PC-3 (cell line): ENCODE measurements around the gene SLC43A1. TPM values are rescaled to one million over a fixed set of nuclear protein-coding genes. Genes with fewer than 3 reads are reported as not detected.

ENCODE experiments used
- ATAC-seq: fragments of 200-7000 bp; cut with Tn5 transposase; 2 replicates; pipeline ENCODE4 v1.9.1; 2020; ENCODE audit warnings: mild to moderate bottlenecking, moderate library complexity
- BruUV-seq: library from RNA; stranded (reverse); fragments of 400-500 nt; replicated peaks from 2 replicates; lab custom pipeline; 2021; lab: Mats Ljungman, UMichigan
- CTCF ChIA-PET: fragments of 300-600 bp; sonication (Branson Sonifier 250); formaldehyde crosslinking; loops from one replicate; lab custom pipeline; 2022; ENCODE audit warnings: antibody characterized with exemption; lab: Charles Lee
- POLR2A ChIA-PET: fragments of 300-600 bp; sonication (Branson Sonifier 250); formaldehyde crosslinking; loops from one replicate; lab custom pipeline; 2022; ENCODE audit warnings: antibody characterized with exemption; ENCODE audit not compliant: unreplicated experiment; lab: Charles Lee
- DNase-seq: peaks from one replicate; pipeline ENCODE4 v3.0.0-alpha.2; 2015
- H2AFZ ChIP-seq: fragments of 300-600 bp; sonication (generic); 2 replicates; pipeline ENCODE4 v1.6.0; 2016; ENCODE audit warnings: antibody characterized with exemption, low read length
- H3F3A ChIP-seq: fragments of 300-600 bp; sonication (generic); one replicate; pipeline ENCODE4 v1.6.0; 2017; ENCODE audit warnings: antibody characterized with exemption, low read length, control low read depth, mild to moderate bottlenecking; ENCODE audit not compliant: unreplicated experiment
- H3K27ac ChIP-seq: fragments of 300-600 bp; sonication (generic); 2 replicates; pipeline ENCODE4 v1.5.1; 2016; ENCODE audit warnings: mild to moderate bottlenecking, low read length
- H3K27me3 ChIP-seq: fragments of 300-600 bp; sonication (generic); 2 replicates; pipeline ENCODE4 v1.6.1; 2016; ENCODE audit warnings: low read length, mixed read lengths
- H3K36me3 ChIP-seq: fragments of 300-600 bp; sonication (generic); 2 replicates; pipeline ENCODE4 v1.6.1; 2016; ENCODE audit warnings: low read depth, mixed run types, low read length, mixed read lengths
- H3K4me1 ChIP-seq: fragments of 300-600 bp; sonication (generic); 2 replicates; pipeline ENCODE4 v1.5.1; 2016; ENCODE audit warnings: low read length; ENCODE audit not compliant: insufficient read depth
- H3K4me2 ChIP-seq: fragments of 300-600 bp; sonication (generic); 2 replicates; pipeline ENCODE4 v1.6.0; 2016; ENCODE audit warnings: low read length
- H3K4me3 ChIP-seq: fragments of 300-600 bp; sonication (generic); 2 replicates; pipeline ENCODE4 v1.5.1; 2016; ENCODE audit warnings: mild to moderate bottlenecking, low read length, mixed read lengths
- H3K79me2 ChIP-seq: fragments of 300-600 bp; sonication (generic); 2 replicates; pipeline ENCODE4 v1.6.1; 2017; ENCODE audit warnings: low read length, mixed read lengths
- H3K9ac ChIP-seq: fragments of 300-600 bp; sonication (generic); 2 replicates; pipeline ENCODE4 v1.6.0; 2016; ENCODE audit warnings: mild to moderate bottlenecking, low read length
- H3K9me2 ChIP-seq: fragments of 300-600 bp; sonication (generic); replicated peaks from 2 replicates; pipeline ENCODE4 v1.6.1; 2016; ENCODE audit warnings: mixed run types, low read length, mixed read lengths
- H3K9me3 ChIP-seq: fragments of 300-600 bp; sonication (generic); 2 replicates; pipeline ENCODE4 v1.6.1; 2016; ENCODE audit warnings: low read length, mixed read lengths
- H4K20me1 ChIP-seq: fragments of 300-600 bp; sonication (generic); 2 replicates; pipeline ENCODE4 v1.6.1; 2016; ENCODE audit warnings: low read length, mixed read lengths
- CTCF ChIP-seq: fragments of 300-600 bp; sonication (generic); conservative IDR thresholded peaks from 2 replicates; pipeline ENCODE4 v1.5.1; 2017; ENCODE audit warnings: antibody characterized with exemption, low read depth, mild to moderate bottlenecking, low read length
- EZH2 ChIP-seq: fragments of 300-600 bp; sonication (generic); IDR thresholded peaks from one replicate; pipeline ENCODE4 v1.6.1; 2017; ENCODE audit warnings: antibody characterized with exemption, mild to moderate bottlenecking, low read length; ENCODE audit not compliant: unreplicated experiment
- EZH2phosphoT487 ChIP-seq: fragments of 300-600 bp; sonication (generic); IDR thresholded peaks from 2 replicates; pipeline ENCODE4 v1.6.1; 2018; ENCODE audit warnings: mild to moderate bottlenecking, antibody characterized with exemption, low read length, borderline replicate concordance
- intact Hi-C: fragments of 100-400 bp; cut with micrococcal nuclease; formaldehyde crosslinking; loops from 2 replicates; pipeline ENCODE4 v1.9.0; 2023
- total RNA-seq: library from RNA; depleted of rRNA; stranded (reverse); fragments of >200 nt; gene quantifications from 2 replicates; pipeline ENCODE4 v1.2.3, GENCODE V29; 2014

Gene SLC43A1
- total RNA-seq, 1 experiment from 2014 or later = 12.4 TPM

DNA sequence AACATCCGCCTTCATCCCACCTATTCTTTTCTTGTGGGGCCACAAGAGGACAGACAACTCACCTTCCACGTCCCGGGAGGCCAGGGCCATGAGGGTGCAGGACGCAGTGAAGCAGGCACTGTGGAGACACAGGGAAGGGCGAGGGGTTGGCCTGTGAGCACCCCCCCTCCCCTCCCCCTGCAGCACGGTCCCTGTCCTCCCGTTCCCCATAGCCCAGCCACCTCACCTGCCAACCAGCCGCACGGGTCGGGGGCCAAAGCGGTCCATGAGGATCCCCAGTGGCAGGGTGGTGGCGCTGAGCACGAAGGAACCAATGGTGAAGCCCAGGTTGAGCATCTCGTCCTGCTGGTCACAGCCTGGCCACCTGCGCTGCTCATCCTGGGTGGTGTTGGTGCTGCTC, 14.6 kb downstream of the SLC43A1 start:
- H3K9me2 ChIP-seq = no peaks in the 10 kb centered on the region
- H3K79me2 ChIP-seq = no peaks in the 10 kb centered on the region
- no peak for TF ChIP-seq EZH2phosphoT487
- TF ChIP-seq EZH2 = no peak
- no peak for TF ChIP-seq CTCF
- H3K4me2 ChIP-seq = no peak overlapping the region
- H3F3A ChIP-seq = no peaks in the 10 kb centered on the region
- peaks cover 9% of the 10 kb centered on the region; the same call in 1 of the 2 replicates for H3K4me1 ChIP-seq
- no peak overlapping the region for H3K4me3 ChIP-seq
- intact Hi-C loops = no loop called here
- H3K27ac ChIP-seq = no peak overlapping the region
- POLR2A ChIA-PET = no interaction called here
- BruUV-seq = no TSS peak
- no peak overlapping the region for H2AFZ ChIP-seq
- DNase-seq = no peak
- CTCF ChIA-PET = no interaction called here
- no peaks in the 10 kb centered on the region for H3K9me3 ChIP-seq
- no peaks in the 10 kb centered on the region for H3K27me3 ChIP-seq
- no peak for ATAC-seq
- H3K36me3 ChIP-seq = no peaks in the 10 kb centered on the region
- no peak overlapping the region for H3K9ac ChIP-seq
- H4K20me1 ChIP-seq = no peaks in the 10 kb centered on the region

DNA sequence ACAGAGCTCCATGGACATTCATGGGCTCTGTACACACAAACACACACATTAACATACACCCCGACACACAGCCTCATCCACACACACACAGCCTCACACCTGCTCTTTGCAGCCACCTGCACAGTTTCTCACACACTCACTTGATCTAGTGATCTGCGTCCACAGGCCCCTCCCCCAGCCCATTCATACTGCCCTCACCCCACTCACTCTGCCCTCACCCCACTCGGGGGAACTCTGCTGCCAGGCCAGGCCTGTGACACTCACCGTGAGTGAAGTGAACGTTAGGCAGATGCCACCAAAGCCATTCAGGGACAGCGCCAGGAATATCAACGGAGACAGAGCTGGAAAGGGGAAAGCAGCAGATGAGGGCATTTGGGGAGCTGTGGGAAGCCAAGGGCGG, 15.0 kb downstream of the SLC43A1 start:
- DNase-seq (no peak), ATAC-seq (no peak)
- no peaks in the 10 kb centered on the region for H3F3A ChIP-seq
- H3K79me2 ChIP-seq = no peaks in the 10 kb centered on the region
- no peak overlapping the region for H3K9ac ChIP-seq
- CTCF ChIA-PET = no interaction called here
- no peak for TF ChIP-seq EZH2phosphoT487
- TF ChIP-seq CTCF = no peak
- TF ChIP-seq EZH2 = no peak
- H3K4me2 ChIP-seq = no peak overlapping the region
- H3K27ac ChIP-seq = no peak overlapping the region
- H3K36me3 ChIP-seq = no peaks in the 10 kb centered on the region
- H4K20me1 ChIP-seq = no peaks in the 10 kb centered on the region
- peaks cover 9% of the 10 kb centered on the region; the same call in 1 of the 2 replicates for H3K4me1 ChIP-seq
- no peak overlapping the region for H2AFZ ChIP-seq
- intact Hi-C loops = no loop called here
- no peaks in the 10 kb centered on the region for H3K27me3 ChIP-seq
- BruUV-seq = no TSS peak
- H3K9me2 ChIP-seq = no peaks in the 10 kb centered on the region
- H3K4me3 ChIP-seq = no peak overlapping the region
- POLR2A ChIA-PET = no interaction called here
- no peaks in the 10 kb centered on the region for H3K9me3 ChIP-seq

DNA sequence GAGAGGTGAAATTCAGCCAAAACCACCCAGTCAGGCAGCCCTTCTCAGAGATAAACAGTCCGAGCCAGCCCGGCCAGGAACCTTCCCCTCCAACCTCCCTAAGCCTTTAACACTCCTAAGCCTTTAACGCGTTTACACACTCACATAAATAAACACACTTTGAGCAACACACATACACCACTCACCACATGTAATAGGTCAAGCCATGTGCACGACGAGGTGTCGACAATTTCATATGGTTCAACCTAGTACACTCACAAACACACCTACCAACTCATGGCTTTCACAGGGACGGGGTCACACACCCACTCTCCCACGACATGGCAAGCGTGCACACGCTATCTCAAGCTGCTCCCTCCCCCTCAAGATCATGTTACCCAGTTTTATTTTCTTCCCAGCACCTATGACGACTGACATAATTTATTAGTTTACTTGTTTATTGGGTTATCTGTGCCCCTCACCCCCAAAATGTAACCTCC, 15.5 kb downstream of the SLC43A1 start:
- Histone ChIP-seq H3F3A (no peaks in the 10 kb centered on the region), H3K79me2 (no peaks in the 10 kb centered on the region), H4K20me1 (no peaks in the 10 kb centered on the region), H3K36me3 (no peaks in the 10 kb centered on the region), H3K27ac (no peak overlapping the region), H3K9me2 (no peaks in the 10 kb centered on the region), H3K4me2 (peak overlapping the region; percentile 75), H3K4me3 (peak overlapping the region; percentile 43; the same call in 1 of the 2 replicates), H3K4me1 (peaks cover 9% of the 10 kb centered on the region; the same call in 1 of the 2 replicates), H2AFZ (peak overlapping the region; percentile 70), H3K9me3 (no peaks in the 10 kb centered on the region), H3K27me3 (no peaks in the 10 kb centered on the region), H3K9ac (no peak overlapping the region)
- TF ChIP-seq CTCF (no peak), EZH2phosphoT487 (no peak), EZH2 (no peak)
- ATAC-seq = peak; percentile 30; the same call in 1 of the 2 replicates
- BruUV-seq = no TSS peak
- intact Hi-C loops = no loop called here
- CTCF ChIA-PET = no interaction called here
- POLR2A ChIA-PET = no interaction called here
- no peak for DNase-seq
